Effector CD8-positive, alpha-beta T cell (primary cell): Measurements from ENCODE around the gene MRPL41.
A peak's percentile ranks its signal among the peaks of the same experiment; 100 is the strongest.
"Not testable (repeated sequence)": the region's sequence is repeated elsewhere in the genome, so short reads cannot be mapped to it uniquely, and the experiment has no call there.

Experiments used
- DNase-seq: peaks from one replicate; lab custom pipeline; 2025; lab: John Stamatoyannopoulos, UW

MRPL41 gene

GRCh38 chr9:137582286-137582860 lies 30.7 kb downstream of the MRPL41 start:
- no peak for DNase-seq

GRCh38 chr9:137583347-137583746 lies 31.7 kb downstream of the MRPL41 start:
- DNase-seq = no peak

GRCh38 chr9:137583957-137584356 lies 32.3 kb downstream of the MRPL41 start:
- DNase-seq = no peak

- no peak for DNase-seq
These were observed 35.2 kb downstream of the MRPL41 start for GRCh38 chr9:137586854-137587253.

- DNase-seq = no peak
These were observed 36.6 kb downstream of the MRPL41 start for GRCh38 chr9:137588311-137588710.

GRCh38 chr9:137588891-137589290 lies 37.2 kb downstream of the MRPL41 start:
- DNase-seq = no peak

GRCh38 chr9:137589441-137590122 lies 37.9 kb downstream of the MRPL41 start:
- DNase-seq = no peak

- DNase-seq = no peak
These were observed 38.4 kb downstream of the MRPL41 start for GRCh38 chr9:137590123-137590468.

GRCh38 chr9:137590469-137591383 lies 39.0 kb downstream of the MRPL41 start, which contains the start of gene ZMYND19:
ZMYND19 (minus strand) TSS chr9:137590512; CDS start chr9:137590263, 249 bp downstream.
- DNase-seq = peak; percentile 86

GRCh38 chr9:137592767-137593166 lies 41.1 kb downstream of the MRPL41 start:
- DNase-seq = no peak

GRCh38 chr9:137593176-137593575 lies 41.5 kb downstream of the MRPL41 start:
- DNase-seq = no peak

GRCh38 chr9:137596577-137596976 lies 44.9 kb downstream of the MRPL41 start:
- not testable (repeated sequence) for DNase-seq

- no peak for DNase-seq
These were observed 47.3 kb downstream of the MRPL41 start for GRCh38 chr9:137598943-137599342.
